Loucy (cell line): ENCODE data around the gene TNC.

Source experiments
- H2AFZ ChIP-seq: fragments of 200-600 bp; sonication (generic); 2 replicates; pipeline ENCODE4 v1.6.0; 2016; ENCODE audit warnings: antibody characterized with exemption, mild to moderate bottlenecking, low read length, moderate library complexity
- H3F3A ChIP-seq: fragments of 200-600 bp; 2 replicates; pipeline ENCODE4 v1.6.0; 2016; ENCODE audit warnings: antibody characterized with exemption, low read depth, mild to moderate bottlenecking
- H3K27me3 ChIP-seq: fragments of 200-600 bp; sonication (generic); 2 replicates; pipeline ENCODE4 v1.6.1; 2014; ENCODE audit warnings: low read length, mild to moderate bottlenecking; ENCODE audit not compliant: insufficient read depth, poor library complexity, severe bottlenecking
- H3K36me3 ChIP-seq: fragments of 200-600 bp; sonication (generic); 2 replicates; pipeline ENCODE4 v1.6.1; 2016; ENCODE audit warnings: low read length; ENCODE audit not compliant: insufficient read depth
- H3K4me1 ChIP-seq: fragments of 200-600 bp; sonication (generic); 2 replicates; pipeline ENCODE4 v1.5.1; 2014; ENCODE audit warnings: low read length, mild to moderate bottlenecking; ENCODE audit not compliant: insufficient read depth, poor library complexity, severe bottlenecking
- H3K4me2 ChIP-seq: fragments of 200-600 bp; sonication (generic); 2 replicates; pipeline ENCODE4 v1.6.0; 2014; ENCODE audit warnings: antibody characterized with exemption, low read length, low read depth, mild to moderate bottlenecking; ENCODE audit not compliant: poor library complexity, severe bottlenecking
- H3K4me3 ChIP-seq: fragments of 200-600 bp; sonication (generic); 2 replicates; pipeline ENCODE4 v1.5.1; 2014; ENCODE audit warnings: low read length, mild to moderate bottlenecking, mixed read lengths; ENCODE audit not compliant: poor library complexity, severe bottlenecking
- H3K79me2 ChIP-seq: fragments of 200-600 bp; sonication (generic); 2 replicates; pipeline ENCODE4 v1.6.1; 2014; ENCODE audit warnings: low read length; ENCODE audit not compliant: insufficient read depth
- H3K9ac ChIP-seq: fragments of 200-600 bp; sonication (generic); 2 replicates; pipeline ENCODE4 v1.6.0; 2014; ENCODE audit warnings: mild to moderate bottlenecking, low read depth, low read length, moderate library complexity; ENCODE audit not compliant: poor library complexity, severe bottlenecking
- H3K9me2 ChIP-seq: fragments of 200-600 bp; sonication (generic); replicated peaks from 2 replicates; pipeline ENCODE4 v1.6.1; 2016; ENCODE audit warnings: low read depth, low read length, mixed read lengths
- H3K9me3 ChIP-seq: fragments of 200-600 bp; sonication (generic); 2 replicates; pipeline ENCODE4 v1.6.1; 2014; ENCODE audit warnings: mild to moderate bottlenecking, antibody characterized with exemption, low read length, low read depth; ENCODE audit not compliant: insufficient read depth
- H4K20me1 ChIP-seq: fragments of 200-600 bp; sonication (generic); 2 replicates; pipeline ENCODE4 v1.6.0; 2014; ENCODE audit warnings: antibody characterized with exemption, low read length, mild to moderate bottlenecking; ENCODE audit not compliant: insufficient read depth, poor library complexity, severe bottlenecking
- EZH2phosphoT487 ChIP-seq: fragments of 200-600 bp; IDR thresholded peaks from 2 replicates; pipeline ENCODE4 v1.6.1; 2018; ENCODE audit warnings: antibody characterized with exemption, mild to moderate bottlenecking, moderate library complexity, borderline replicate concordance
- TF ChIP-seq, protein P1 (sequence below): fragments of 200-600 bp; sonication (generic); conservative IDR thresholded peaks from 2 replicates; pipeline ENCODE4 v1.5.1; 2014; ENCODE audit warnings: mild to moderate bottlenecking, antibody characterized with exemption, low read length

TNC gene

DNA sequence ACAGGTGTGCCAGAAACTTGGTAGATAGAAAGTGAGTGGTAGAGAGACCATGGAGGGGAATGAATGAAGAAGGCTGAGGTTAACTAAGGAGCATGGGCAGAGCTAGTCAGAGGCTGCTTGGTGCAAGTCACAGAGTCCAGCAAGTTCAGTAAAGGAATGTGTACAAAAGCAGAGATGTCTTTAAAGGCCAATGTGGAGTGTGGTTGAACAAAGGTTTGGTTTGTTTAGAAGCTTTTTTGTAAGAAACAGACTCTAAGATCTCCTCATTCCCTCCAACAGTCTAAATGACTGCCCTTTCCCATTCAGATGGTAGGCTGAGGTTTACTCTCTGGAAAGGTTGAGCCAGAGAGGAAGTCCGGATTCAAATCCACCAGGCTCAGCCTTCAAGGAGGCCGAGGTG is 84.2 kb downstream of the TNC start:
- Histone ChIP-seq H2AFZ (no peak overlapping the region), H3K4me3 (no peak overlapping the region), H3K79me2 (no peaks in the 10 kb centered on the region), H3K9me3 (no peaks in the 10 kb centered on the region), H3K9me2 (no peaks in the 10 kb centered on the region), H3K4me1 (no peaks in the 10 kb centered on the region), H4K20me1 (no peaks in the 10 kb centered on the region), H3K36me3 (no peaks in the 10 kb centered on the region), H3K4me2 (no peak overlapping the region), H3K9ac (no peak overlapping the region), H3F3A (no peaks in the 10 kb centered on the region), H3K27me3 (no peaks in the 10 kb centered on the region)
- TF ChIP-seq, protein P1, sequence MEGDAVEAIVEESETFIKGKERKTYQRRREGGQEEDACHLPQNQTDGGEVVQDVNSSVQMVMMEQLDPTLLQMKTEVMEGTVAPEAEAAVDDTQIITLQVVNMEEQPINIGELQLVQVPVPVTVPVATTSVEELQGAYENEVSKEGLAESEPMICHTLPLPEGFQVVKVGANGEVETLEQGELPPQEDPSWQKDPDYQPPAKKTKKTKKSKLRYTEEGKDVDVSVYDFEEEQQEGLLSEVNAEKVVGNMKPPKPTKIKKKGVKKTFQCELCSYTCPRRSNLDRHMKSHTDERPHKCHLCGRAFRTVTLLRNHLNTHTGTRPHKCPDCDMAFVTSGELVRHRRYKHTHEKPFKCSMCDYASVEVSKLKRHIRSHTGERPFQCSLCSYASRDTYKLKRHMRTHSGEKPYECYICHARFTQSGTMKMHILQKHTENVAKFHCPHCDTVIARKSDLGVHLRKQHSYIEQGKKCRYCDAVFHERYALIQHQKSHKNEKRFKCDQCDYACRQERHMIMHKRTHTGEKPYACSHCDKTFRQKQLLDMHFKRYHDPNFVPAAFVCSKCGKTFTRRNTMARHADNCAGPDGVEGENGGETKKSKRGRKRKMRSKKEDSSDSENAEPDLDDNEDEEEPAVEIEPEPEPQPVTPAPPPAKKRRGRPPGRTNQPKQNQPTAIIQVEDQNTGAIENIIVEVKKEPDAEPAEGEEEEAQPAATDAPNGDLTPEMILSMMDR = no peak
- TF ChIP-seq EZH2phosphoT487 = no peak

GRCh38 chr9:115032296-115032695 is 85.7 kb downstream of the TNC start:
- H3K4me1 ChIP-seq = no peaks in the 10 kb centered on the region
- no peaks in the 10 kb centered on the region for H3K36me3 ChIP-seq

DNA sequence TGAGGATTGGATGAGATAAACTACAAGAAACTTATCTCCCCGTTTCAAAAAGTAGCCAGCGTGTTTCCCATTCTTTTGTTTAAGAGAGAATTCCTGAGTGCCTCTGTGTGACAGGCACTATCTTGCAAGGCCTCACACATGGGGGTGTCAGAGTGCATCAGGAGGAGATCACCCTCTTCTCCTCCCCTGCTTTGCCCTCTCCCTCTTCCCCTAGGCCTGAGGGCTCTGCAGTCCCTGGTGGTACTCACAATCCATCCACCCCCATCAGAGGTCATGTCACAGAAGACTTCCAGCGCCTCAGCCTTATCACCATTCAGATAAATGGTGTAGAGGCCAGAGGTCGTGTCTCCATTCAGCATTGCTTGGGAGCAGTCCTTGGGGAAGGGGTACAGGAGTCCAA is 88.0 kb downstream of the TNC start:
- no peaks in the 10 kb centered on the region for H3K36me3 ChIP-seq
- H2AFZ ChIP-seq = no peak overlapping the region
- no peaks in the 10 kb centered on the region for H3F3A ChIP-seq
- H3K4me3 ChIP-seq = no peak overlapping the region
- H3K9me2 ChIP-seq = no peaks in the 10 kb centered on the region
- TF ChIP-seq, protein P1 = no peak
- TF ChIP-seq EZH2phosphoT487 = no peak
- H3K4me1 ChIP-seq = no peaks in the 10 kb centered on the region
- H3K4me2 ChIP-seq = no peak overlapping the region
- no peaks in the 10 kb centered on the region for H3K9me3 ChIP-seq
- no peaks in the 10 kb centered on the region for H4K20me1 ChIP-seq
- H3K9ac ChIP-seq = no peak overlapping the region
- H3K79me2 ChIP-seq = no peaks in the 10 kb centered on the region
- no peaks in the 10 kb centered on the region for H3K27me3 ChIP-seq

More at GRCh38 chr9:115032296-115032695, 85.7 kb downstream of the TNC start:
- H3K4me3 ChIP-seq = no peak overlapping the region
- no peak for TF ChIP-seq EZH2phosphoT487
- TF ChIP-seq, protein P1 = no peak
- no peaks in the 10 kb centered on the region for H3F3A ChIP-seq
- no peak overlapping the region for H3K9ac ChIP-seq
- H3K27me3 ChIP-seq = no peaks in the 10 kb centered on the region
- no peaks in the 10 kb centered on the region for H4K20me1 ChIP-seq
- no peaks in the 10 kb centered on the region for H3K9me3 ChIP-seq
- no peaks in the 10 kb centered on the region for H3K9me2 ChIP-seq
- H3K79me2 ChIP-seq = no peaks in the 10 kb centered on the region
- H3K4me2 ChIP-seq = no peak overlapping the region
- H2AFZ ChIP-seq = no peak overlapping the region
